ENCODE results near the gene FLVCR2.

GRCh38 chr14:75649337-75649736 is 70.9 kb downstream of the FLVCR2 start:
- TF ChIP-seq EZH2 (IDR thresholded peaks at IDR 0.05): no peak
- no peak for TF ChIP-seq POLR2AphosphoS5 (IDR thresholded peaks at IDR 0.05; ENCODE audit: borderline replicate concordance, low read depth, low read length)
- no peak for TF ChIP-seq FOXP2 (optimal IDR thresholded peaks at IDR 0.05; ENCODE audit: control extremely low read depth, extremely low read length, insufficient read depth)

Measured in SK-N-MC (cell line).